Smooth muscle cell (in vitro differentiated cells): ENCODE measurements around the gene B4GALNT1. TPM values are rescaled to one million over a fixed set of nuclear protein-coding genes. Genes with fewer than 3 reads are reported as not detected.

Experiments used
- DNase-seq: peaks from one replicate; lab custom pipeline; 2025; ENCODE audit not compliant: unreplicated experiment; lab: John Stamatoyannopoulos, UW
- H2AFZ ChIP-seq: fragments of 200-600 bp; sonication (generic); 2 replicates; pipeline ENCODE4 v1.6.0; 2016; ENCODE audit warnings: antibody characterized with exemption, low read depth, mild to moderate bottlenecking
- H3F3A ChIP-seq: fragments of 200-600 bp; sonication (generic); 2 replicates; pipeline ENCODE4 v1.6.0; 2017; ENCODE audit warnings: antibody characterized with exemption, low read depth
- H3K27ac ChIP-seq: fragments of 200-600 bp; sonication (generic); 2 replicates; pipeline ENCODE4 v1.5.1; 2016; ENCODE audit warnings: low read depth, mild to moderate bottlenecking
- H3K27me3 ChIP-seq: fragments of 200-600 bp; sonication (generic); 2 replicates; pipeline ENCODE4 v1.6.1; 2016; ENCODE audit warnings: low read depth, mild to moderate bottlenecking
- H3K36me3 ChIP-seq: fragments of 200-600 bp; sonication (generic); 2 replicates; pipeline ENCODE4 v1.5.1; 2016; ENCODE audit warnings: low read depth
- H3K4me1 ChIP-seq: fragments of 200-600 bp; sonication (generic); 2 replicates; pipeline ENCODE4 v1.5.1; 2016; ENCODE audit warnings: low read depth
- H3K4me2 ChIP-seq: fragments of 200-600 bp; sonication (generic); 2 replicates; pipeline ENCODE4 v1.6.0; 2016; ENCODE audit warnings: mild to moderate bottlenecking
- H3K4me3 ChIP-seq: fragments of 200-600 bp; sonication (generic); 2 replicates; pipeline ENCODE4 v1.5.1; 2016; ENCODE audit warnings: mild to moderate bottlenecking
- H3K79me2 ChIP-seq: fragments of 200-600 bp; sonication (generic); 2 replicates; pipeline ENCODE4 v1.6.0; 2016; ENCODE audit warnings: low read depth, mild to moderate bottlenecking
- H3K9ac ChIP-seq: fragments of 200-600 bp; sonication (generic); 2 replicates; pipeline ENCODE4 v1.6.0; 2016; ENCODE audit warnings: low read depth
- H3K9me3 ChIP-seq: fragments of 200-600 bp; sonication (generic); replicated peaks from 2 replicates; pipeline ENCODE4 v1.5.1; 2016; ENCODE audit warnings: low read depth
- H4K20me1 ChIP-seq: fragments of 200-600 bp; sonication (generic); 2 replicates; pipeline ENCODE4 v1.6.0; 2016; ENCODE audit warnings: low read depth
- CTCF ChIP-seq: fragments of 200-600 bp; sonication (generic); IDR thresholded peaks from 2 replicates; pipeline ENCODE4 v1.5.1; 2017; ENCODE audit warnings: borderline replicate concordance, mild to moderate bottlenecking, antibody characterized with exemption; ENCODE audit not compliant: insufficient read depth, poor library complexity, severe bottlenecking
- WGBS: methylation state at CpG from one replicate; pipeline ENCODE4 v1.1.7; 2016; ENCODE audit warnings: low lambda C conversion rate; 5-methylcytosine and 5-hydroxymethylcytosine counted together
- polyA plus RNA-seq: library from polyadenylated mRNA; unstranded; fragments of >200 nt; fragmentation: Nextera tagmentation; extraction: Ambion mirVana; gene quantifications from 2 replicates; pipeline ENCODE4 v1.2.1, GENCODE V29; 2016
- total RNA-seq: library from RNA; depleted of rRNA; stranded (reverse); fragments of >200 nt; gene quantifications from 2 replicates; pipeline ENCODE4 v1.2.3, GENCODE V29; 2014

B4GALNT1 gene
- total and polyA plus RNA-seq, 2 experiments from 2014 or later: 1.8 to 5.6 TPM

DNA sequence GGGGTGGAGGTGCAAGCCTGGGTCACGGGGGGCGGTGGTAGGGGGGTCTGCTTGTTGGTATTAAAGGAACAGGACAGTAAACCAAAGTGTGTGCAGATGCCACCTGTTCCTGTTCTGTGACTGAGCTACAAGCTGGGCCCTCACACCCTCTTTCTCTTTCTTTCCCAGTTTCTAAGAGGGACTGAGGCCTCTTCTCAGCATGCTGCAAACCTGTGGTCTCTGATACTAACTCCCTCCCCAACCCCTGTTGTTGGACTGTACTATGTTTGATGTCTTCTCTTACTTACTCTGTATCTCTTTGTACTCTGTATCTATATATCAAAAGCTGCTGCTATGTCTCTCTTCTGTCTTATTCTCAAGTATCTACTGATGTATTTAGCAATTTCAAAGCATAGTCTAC, 49.0 kb downstream of the B4GALNT1 start:
- 89% methylated on average over 2 of the region's 2 CpGs for WGBS
- Histone ChIP-seq H3K4me3 (no peak overlapping the region), H3K27ac (no peak overlapping the region), H3F3A (no peaks in the 10 kb centered on the region), H3K9ac (no peak overlapping the region), H3K36me3 (no peaks in the 10 kb centered on the region), H2AFZ (no peak overlapping the region), H3K79me2 (no peaks in the 10 kb centered on the region), H3K4me2 (no peak overlapping the region), H3K9me3 (no peaks in the 10 kb centered on the region), H3K4me1 (no peaks in the 10 kb centered on the region), H3K27me3 (peaks cover 17% of the 10 kb centered on the region), H4K20me1 (no peaks in the 10 kb centered on the region)
- TF ChIP-seq CTCF: no peak
- no peak for DNase-seq

- H3K9me3 ChIP-seq: no peaks in the 10 kb centered on the region
- no peaks in the 10 kb centered on the region for H4K20me1 ChIP-seq
- H3K4me2 ChIP-seq: no peak overlapping the region
- H3K36me3 ChIP-seq: no peaks in the 10 kb centered on the region
- no peaks in the 10 kb centered on the region for H3K79me2 ChIP-seq
- no peak overlapping the region for H3K4me3 ChIP-seq
- peaks cover 14% of the 10 kb centered on the region for H3K27me3 ChIP-seq
- no peak overlapping the region for H3K9ac ChIP-seq
- H3K4me1 ChIP-seq: no peaks in the 10 kb centered on the region
- no peaks in the 10 kb centered on the region for H3F3A ChIP-seq
- 56% methylated on average over 13 of the region's 13 CpGs for WGBS
- TF ChIP-seq CTCF: peak; percentile 80
- H3K27ac ChIP-seq: no peak overlapping the region
- no peak overlapping the region for H2AFZ ChIP-seq
- peak; percentile 8 for DNase-seq
These were observed 49.8 kb downstream of the B4GALNT1 start for GRCh38 chr12:57583008-57583831.

DNA sequence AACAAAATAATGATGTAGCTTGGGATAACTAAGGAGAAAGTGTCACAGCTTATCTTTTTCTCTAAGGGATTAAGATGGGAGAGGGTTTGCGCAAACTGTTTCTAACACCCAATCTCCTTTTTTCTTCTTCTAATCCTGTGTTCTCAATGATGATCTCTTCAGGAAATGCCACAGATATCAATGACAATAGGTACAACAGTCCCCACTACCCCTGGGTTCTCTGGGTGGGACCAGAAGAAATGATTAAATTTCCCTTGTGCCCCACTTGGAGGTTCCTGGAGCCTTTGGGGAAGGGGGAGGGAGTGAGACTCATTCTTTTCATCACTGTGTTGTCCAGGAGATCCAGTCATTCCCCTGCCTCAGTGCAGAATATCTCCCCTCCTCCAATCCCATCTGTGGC, 50.6 kb downstream of the B4GALNT1 start:
- Histone ChIP-seq H3K4me2 (no peak overlapping the region), H3K9me3 (no peaks in the 10 kb centered on the region), H3K9ac (no peak overlapping the region), H3K27me3 (peaks cover 7% of the 10 kb centered on the region), H2AFZ (no peak overlapping the region), H4K20me1 (no peaks in the 10 kb centered on the region), H3K27ac (no peak overlapping the region), H3K79me2 (no peaks in the 10 kb centered on the region), H3K4me1 (no peaks in the 10 kb centered on the region), H3K36me3 (no peaks in the 10 kb centered on the region), H3F3A (no peaks in the 10 kb centered on the region), H3K4me3 (no peak overlapping the region)
- TF ChIP-seq CTCF: no peak
- 92% methylated on average over 1 of the region's 1 CpG for WGBS
- no peak for DNase-seq

DNA sequence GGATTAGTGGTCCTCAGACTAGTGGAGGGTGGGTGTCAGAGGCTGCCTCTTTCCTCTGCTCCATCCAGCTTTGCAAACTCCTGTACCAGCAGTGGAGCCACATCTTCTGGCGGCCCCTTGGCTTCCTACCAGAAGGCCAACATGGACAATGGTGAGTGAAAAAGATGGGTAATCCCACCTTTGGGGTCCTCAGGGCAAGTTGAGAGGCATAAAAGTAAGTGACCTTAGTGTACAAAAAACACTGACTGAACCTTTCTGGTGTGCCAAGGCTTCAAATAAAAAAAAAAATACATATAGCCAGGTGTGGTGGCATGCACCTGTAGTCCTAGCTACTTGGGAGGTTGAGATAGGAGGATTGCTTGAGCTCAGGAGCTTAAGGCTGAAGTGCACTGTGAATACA, 51.2 kb downstream of the B4GALNT1 start:
- H3K9me3 ChIP-seq: no peaks in the 10 kb centered on the region
- H3K4me1 ChIP-seq: no peaks in the 10 kb centered on the region
- H4K20me1 ChIP-seq: no peaks in the 10 kb centered on the region
- H3K4me3 ChIP-seq: no peak overlapping the region
- H2AFZ ChIP-seq: no peak overlapping the region
- H3F3A ChIP-seq: no peaks in the 10 kb centered on the region
- H3K27me3 ChIP-seq: peaks cover 7% of the 10 kb centered on the region
- DNase-seq: no peak
- no peak for TF ChIP-seq CTCF
- H3K36me3 ChIP-seq: no peaks in the 10 kb centered on the region
- no peak overlapping the region for H3K9ac ChIP-seq
- no peak overlapping the region for H3K4me2 ChIP-seq
- H3K79me2 ChIP-seq: no peaks in the 10 kb centered on the region
- no peak overlapping the region for H3K27ac ChIP-seq
- WGBS: 93% methylated on average over 1 of the region's 1 CpG
